Measurements from ENCODE around the gene TEX14. TPM values are rescaled to one million over a fixed set of nuclear protein-coding genes. Genes with fewer than 3 reads are reported as not detected.

Gene TEX14
- polyA plus RNA-seq, 1 of the 3 experiments (the other 2 are of a cell fraction): 0.02 TPM

DNA sequence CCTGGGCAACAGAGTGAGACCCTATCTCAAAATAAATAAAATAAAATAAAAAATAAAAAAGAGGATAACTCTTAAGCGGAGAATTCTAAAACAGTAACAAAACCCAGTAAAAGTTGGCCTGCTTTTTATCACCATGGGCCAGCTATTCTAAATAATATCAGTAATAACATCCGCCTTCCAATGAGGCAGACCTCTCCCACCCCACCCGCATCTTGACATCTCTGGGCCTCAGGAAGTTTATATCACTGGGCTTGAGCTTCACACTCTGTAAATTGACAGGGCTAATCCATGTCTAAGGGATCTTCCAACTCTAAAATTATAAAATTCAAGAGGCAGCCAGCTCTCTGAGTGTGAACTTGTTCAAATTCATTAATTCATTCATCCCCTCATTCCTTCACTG is 94.5 kb downstream of the TEX14 start:
- no peak overlapping the region for H2AFZ ChIP-seq (ENCODE audit: low read depth)
- no peaks in the 10 kb centered on the region for H3K79me2 ChIP-seq (ENCODE audit: insufficient read depth)
- ChIA-PET CTCF (interaction anchor here (0.7 to 4.1 kb wide), 8 partner anchors 9 to 114 kb away, joined by 3 to 19 read pairs (median 6); no protein-coding TSS in a partner anchor), POLR2A (interaction anchor here (1.1 to 1.3 kb wide), 2 partner anchors 34 to 35 kb away, joined by 3 read pairs; no protein-coding TSS in a partner anchor)
- H3K9me3 ChIP-seq: no peaks in the 10 kb centered on the region
- no peak overlapping the region for H3K4me3 ChIP-seq (ENCODE audit: low read depth in 2 of 2, low read length in 1 of 2)
- no peak overlapping the region for H3K9ac ChIP-seq
- H3K9me2 ChIP-seq: no peaks in the 10 kb centered on the region
- whole genome bisulfite sequencing (ENCODE audit: low lambda C conversion rate): 79% methylated on average over 3 of the region's 3 CpGs
- H3K27me3 ChIP-seq (ENCODE audit: insufficient read depth): no peaks in the 10 kb centered on the region
- no peaks in the 10 kb centered on the region for H3K4me1 ChIP-seq (ENCODE audit: control insufficient read depth in 1 of 2, insufficient read depth in 2 of 2, low read depth in 1 of 2, low read length in 1 of 2)
- H4K20me1 ChIP-seq (ENCODE audit: insufficient read depth): no peaks in the 10 kb centered on the region
- TF ChIP-seq JUND (IDR thresholded peaks at IDR 0.05) (no peak), GATA2 (CRISPR knock-in tag; IDR thresholded peaks at IDR 0.05) (no peak), GABPA (IDR thresholded peaks at IDR 0.05; ENCODE audit: low read depth) (no peak), FOSL2 (IDR thresholded peaks at IDR 0.05; ENCODE audit: borderline replicate concordance, low read depth) (no peak), MEF2A (IDR thresholded peaks at IDR 0.05; ENCODE audit: borderline replicate concordance, low read depth) (no peak), YY1 (IDR thresholded peaks at IDR 0.05; ENCODE audit: low read depth) (no peak), EZH2phosphoT487 (IDR thresholded peaks at IDR 0.05; ENCODE audit: borderline replicate concordance, low read depth) (no peak), CHD2 (IDR thresholded peaks at IDR 0.05; ENCODE audit: low read length, partially characterized antibody) (no peak), EP300 (IDR thresholded peaks at IDR 0.05; ENCODE audit: borderline replicate concordance in 1 of 2, low read depth in 1 of 2, low read length in 1 of 2) (no peak), NRF1 (IDR thresholded peaks at IDR 0.05; ENCODE audit: low read depth, low read length) (no peak)
- TF ChIP-seq, protein P1, sequence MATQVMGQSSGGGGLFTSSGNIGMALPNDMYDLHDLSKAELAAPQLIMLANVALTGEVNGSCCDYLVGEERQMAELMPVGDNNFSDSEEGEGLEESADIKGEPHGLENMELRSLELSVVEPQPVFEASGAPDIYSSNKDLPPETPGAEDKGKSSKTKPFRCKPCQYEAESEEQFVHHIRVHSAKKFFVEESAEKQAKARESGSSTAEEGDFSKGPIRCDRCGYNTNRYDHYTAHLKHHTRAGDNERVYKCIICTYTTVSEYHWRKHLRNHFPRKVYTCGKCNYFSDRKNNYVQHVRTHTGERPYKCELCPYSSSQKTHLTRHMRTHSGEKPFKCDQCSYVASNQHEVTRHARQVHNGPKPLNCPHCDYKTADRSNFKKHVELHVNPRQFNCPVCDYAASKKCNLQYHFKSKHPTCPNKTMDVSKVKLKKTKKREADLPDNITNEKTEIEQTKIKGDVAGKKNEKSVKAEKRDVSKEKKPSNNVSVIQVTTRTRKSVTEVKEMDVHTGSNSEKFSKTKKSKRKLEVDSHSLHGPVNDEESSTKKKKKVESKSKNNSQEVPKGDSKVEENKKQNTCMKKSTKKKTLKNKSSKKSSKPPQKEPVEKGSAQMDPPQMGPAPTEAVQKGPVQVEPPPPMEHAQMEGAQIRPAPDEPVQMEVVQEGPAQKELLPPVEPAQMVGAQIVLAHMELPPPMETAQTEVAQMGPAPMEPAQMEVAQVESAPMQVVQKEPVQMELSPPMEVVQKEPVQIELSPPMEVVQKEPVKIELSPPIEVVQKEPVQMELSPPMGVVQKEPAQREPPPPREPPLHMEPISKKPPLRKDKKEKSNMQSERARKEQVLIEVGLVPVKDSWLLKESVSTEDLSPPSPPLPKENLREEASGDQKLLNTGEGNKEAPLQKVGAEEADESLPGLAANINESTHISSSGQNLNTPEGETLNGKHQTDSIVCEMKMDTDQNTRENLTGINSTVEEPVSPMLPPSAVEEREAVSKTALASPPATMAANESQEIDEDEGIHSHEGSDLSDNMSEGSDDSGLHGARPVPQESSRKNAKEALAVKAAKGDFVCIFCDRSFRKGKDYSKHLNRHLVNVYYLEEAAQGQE (IDR thresholded peaks at IDR 0.05; ENCODE audit: low read depth, low read length): no peak
- TF ChIP-seq, protein P2, sequence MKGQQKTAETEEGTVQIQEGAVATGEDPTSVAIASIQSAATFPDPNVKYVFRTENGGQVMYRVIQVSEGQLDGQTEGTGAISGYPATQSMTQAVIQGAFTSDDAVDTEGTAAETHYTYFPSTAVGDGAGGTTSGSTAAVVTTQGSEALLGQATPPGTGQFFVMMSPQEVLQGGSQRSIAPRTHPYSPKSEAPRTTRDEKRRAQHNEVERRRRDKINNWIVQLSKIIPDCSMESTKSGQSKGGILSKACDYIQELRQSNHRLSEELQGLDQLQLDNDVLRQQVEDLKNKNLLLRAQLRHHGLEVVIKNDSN (IDR thresholded peaks at IDR 0.05; ENCODE audit: borderline replicate concordance, low read depth): no peak
- TF ChIP-seq, protein P3, sequence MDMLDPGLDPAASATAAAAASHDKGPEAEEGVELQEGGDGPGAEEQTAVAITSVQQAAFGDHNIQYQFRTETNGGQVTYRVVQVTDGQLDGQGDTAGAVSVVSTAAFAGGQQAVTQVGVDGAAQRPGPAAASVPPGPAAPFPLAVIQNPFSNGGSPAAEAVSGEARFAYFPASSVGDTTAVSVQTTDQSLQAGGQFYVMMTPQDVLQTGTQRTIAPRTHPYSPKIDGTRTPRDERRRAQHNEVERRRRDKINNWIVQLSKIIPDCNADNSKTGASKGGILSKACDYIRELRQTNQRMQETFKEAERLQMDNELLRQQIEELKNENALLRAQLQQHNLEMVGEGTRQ (IDR thresholded peaks at IDR 0.05; ENCODE audit: borderline replicate concordance, low read depth, low read length): no peak
- TF ChIP-seq, protein P4, sequence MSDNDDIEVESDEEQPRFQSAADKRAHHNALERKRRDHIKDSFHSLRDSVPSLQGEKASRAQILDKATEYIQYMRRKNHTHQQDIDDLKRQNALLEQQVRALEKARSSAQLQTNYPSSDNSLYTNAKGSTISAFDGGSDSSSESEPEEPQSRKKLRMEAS (IDR thresholded peaks at IDR 0.05; ENCODE audit: low read depth): no peak
- H3K4me2 ChIP-seq: no peak overlapping the region
- H3F3A ChIP-seq (replicated peaks; ENCODE audit: insufficient read depth): no peaks in the 10 kb centered on the region
- no peak overlapping the region for H3K27ac ChIP-seq (ENCODE audit: low read depth in 2 of 2, low read length in 1 of 2)
- no peaks in the 10 kb centered on the region for H3K36me3 ChIP-seq (replicated peaks in 1 of 2; ENCODE audit: control insufficient read depth in 1 of 2, insufficient read depth in 2 of 2, low read length in 1 of 2)
- no peak for DNase-seq

All from SK-N-SH (cell line).